ENCODE data around the gene KIRREL3.

Gene KIRREL3

GRCh38 chr11:126544108-126545056 lies 456.2 kb downstream of the KIRREL3 start:
- TF ChIP-seq, protein P1, sequence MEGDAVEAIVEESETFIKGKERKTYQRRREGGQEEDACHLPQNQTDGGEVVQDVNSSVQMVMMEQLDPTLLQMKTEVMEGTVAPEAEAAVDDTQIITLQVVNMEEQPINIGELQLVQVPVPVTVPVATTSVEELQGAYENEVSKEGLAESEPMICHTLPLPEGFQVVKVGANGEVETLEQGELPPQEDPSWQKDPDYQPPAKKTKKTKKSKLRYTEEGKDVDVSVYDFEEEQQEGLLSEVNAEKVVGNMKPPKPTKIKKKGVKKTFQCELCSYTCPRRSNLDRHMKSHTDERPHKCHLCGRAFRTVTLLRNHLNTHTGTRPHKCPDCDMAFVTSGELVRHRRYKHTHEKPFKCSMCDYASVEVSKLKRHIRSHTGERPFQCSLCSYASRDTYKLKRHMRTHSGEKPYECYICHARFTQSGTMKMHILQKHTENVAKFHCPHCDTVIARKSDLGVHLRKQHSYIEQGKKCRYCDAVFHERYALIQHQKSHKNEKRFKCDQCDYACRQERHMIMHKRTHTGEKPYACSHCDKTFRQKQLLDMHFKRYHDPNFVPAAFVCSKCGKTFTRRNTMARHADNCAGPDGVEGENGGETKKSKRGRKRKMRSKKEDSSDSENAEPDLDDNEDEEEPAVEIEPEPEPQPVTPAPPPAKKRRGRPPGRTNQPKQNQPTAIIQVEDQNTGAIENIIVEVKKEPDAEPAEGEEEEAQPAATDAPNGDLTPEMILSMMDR (IDR thresholded peaks at IDR 0.05; ENCODE audit: insufficient read depth, low read depth, low read length, missing control alignments), result no peak
- no peak overlapping the region for H3K4me3 ChIP-seq (ENCODE audit: low read length)
- peak; percentile 14 for DNase-seq (ENCODE audit: low read depth)

- DNase-seq (ENCODE audit: low read depth), result no peak
- no peak overlapping the region for H3K4me3 ChIP-seq (ENCODE audit: low read length)
- TF ChIP-seq, protein P1 (IDR thresholded peaks at IDR 0.05; ENCODE audit: insufficient read depth, low read depth, low read length, missing control alignments), result no peak
Observed at GRCh38 chr11:126543691-126544090, 456.9 kb downstream of the KIRREL3 start.

GRCh38 chr11:126542334-126543015 lies 458.1 kb downstream of the KIRREL3 start:
- no peak for DNase-seq (ENCODE audit: low read depth)
- H3K4me3 ChIP-seq (ENCODE audit: low read length), result no peak overlapping the region
- TF ChIP-seq, protein P1 (IDR thresholded peaks at IDR 0.05; ENCODE audit: insufficient read depth, low read depth, low read length, missing control alignments), result no peak

DNA sequence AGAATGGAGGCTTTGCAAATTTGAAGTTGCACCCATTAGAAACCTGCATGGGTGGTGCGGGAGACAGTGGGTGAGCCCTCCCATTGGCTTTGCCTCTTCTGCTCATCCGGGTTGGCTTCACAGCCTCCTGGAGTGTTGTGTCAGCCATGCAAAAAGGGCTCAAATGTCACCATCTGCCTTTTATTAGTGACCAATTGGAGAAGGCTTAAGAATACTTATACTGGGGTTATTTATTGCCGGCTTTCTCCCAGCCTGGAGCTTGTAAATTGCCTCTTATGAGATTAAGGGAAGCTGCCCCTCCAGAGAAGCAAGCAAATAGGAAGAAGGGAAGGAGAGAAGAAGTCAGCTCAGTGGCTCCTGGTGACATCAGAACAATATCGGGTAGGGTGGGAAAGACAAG lies 462.5 kb downstream of the KIRREL3 start:
- TF ChIP-seq, protein P1 (IDR thresholded peaks at IDR 0.05; ENCODE audit: insufficient read depth, low read depth, low read length, missing control alignments), result no peak
- DNase-seq (ENCODE audit: low read depth), result no peak
- no peak overlapping the region for H3K4me3 ChIP-seq (ENCODE audit: low read length)

GRCh38 chr11:126537492-126537891 lies 463.1 kb downstream of the KIRREL3 start:
- TF ChIP-seq, protein P1 (IDR thresholded peaks at IDR 0.05; ENCODE audit: insufficient read depth, low read depth, low read length, missing control alignments), result no peak
- no peak for DNase-seq (ENCODE audit: low read depth)
- H3K4me3 ChIP-seq (ENCODE audit: low read length), result no peak overlapping the region

- no peak overlapping the region for H3K4me3 ChIP-seq (ENCODE audit: low read length)
- DNase-seq (ENCODE audit: low read depth), result no peak
- TF ChIP-seq, protein P1 (IDR thresholded peaks at IDR 0.05; ENCODE audit: insufficient read depth, low read depth, low read length, missing control alignments), result no peak
Observed at GRCh38 chr11:126534141-126534805, 466.3 kb downstream of the KIRREL3 start.

All from epithelial cell of esophagus (primary cell).